GM19328 (cell line): Measurements from ENCODE around the gene ABCA8.
"Not testable (repeated sequence)": the region's sequence is repeated elsewhere in the genome, so short reads cannot be mapped to it uniquely, and the experiment has no call there.

Source experiments
- ATAC-seq: cut with Tn5 transposase; IDR thresholded peaks from one replicate; pipeline ENCODE4 v1.9.1; 2021; ENCODE audit warnings: mild to moderate bottlenecking, moderate library complexity; ENCODE audit not compliant: unreplicated experiment

The ABCA8 gene

DNA sequence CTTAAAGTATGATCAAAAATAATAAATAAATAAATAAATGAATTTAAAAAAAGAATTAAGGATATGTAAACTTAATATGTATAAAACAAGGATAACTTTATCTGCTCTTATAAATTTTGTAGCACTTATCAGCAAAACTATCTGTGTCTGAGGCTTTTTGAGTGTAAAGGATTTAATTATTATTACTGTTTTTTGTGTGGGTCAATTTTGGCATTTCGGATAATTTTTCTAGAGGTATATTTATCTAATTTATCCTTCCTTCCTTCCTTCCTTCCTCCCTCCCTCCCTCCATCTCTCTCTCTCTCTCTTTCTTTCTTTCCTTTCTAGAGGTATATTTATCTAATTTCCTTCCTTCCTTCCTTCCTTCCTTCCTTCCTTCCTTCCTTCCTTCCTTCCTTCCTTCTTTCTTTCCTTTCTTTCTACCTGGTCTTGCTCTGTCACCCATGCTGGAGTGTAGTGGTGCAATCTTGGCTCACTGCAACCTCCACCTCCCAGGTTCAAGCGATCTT is 120.8 kb downstream of the ABCA8 start:
- no peak for ATAC-seq

GRCh38 chr17:68832109-68832802 is 122.9 kb downstream of the ABCA8 start:
- ATAC-seq, result no peak

- ATAC-seq, result no peak
Observed at GRCh38 chr17:68831170-68831569, 124.0 kb downstream of the ABCA8 start.

DNA sequence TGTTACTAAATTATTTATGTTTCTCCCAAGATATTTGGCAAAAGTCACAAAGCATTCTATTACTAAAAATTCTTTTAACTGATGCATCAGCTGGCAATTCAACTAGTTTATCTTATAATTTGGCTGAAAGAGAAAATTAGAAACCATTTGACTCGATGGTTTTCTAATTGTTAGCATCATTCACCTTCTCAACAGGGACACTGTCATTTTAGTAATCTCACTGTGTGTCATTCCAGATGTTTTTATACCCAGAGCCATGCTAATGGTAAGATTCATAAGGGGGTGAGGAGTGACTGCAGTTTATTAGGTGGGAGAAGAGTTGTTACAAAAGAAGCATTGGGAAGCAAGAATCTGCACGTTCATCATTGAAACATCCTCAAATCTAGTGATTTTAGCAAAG is 124.9 kb downstream of the ABCA8 start:
- ATAC-seq, result no peak

GRCh38 chr17:68829211-68829610 is 126.0 kb downstream of the ABCA8 start:
- ATAC-seq, result no peak

DNA sequence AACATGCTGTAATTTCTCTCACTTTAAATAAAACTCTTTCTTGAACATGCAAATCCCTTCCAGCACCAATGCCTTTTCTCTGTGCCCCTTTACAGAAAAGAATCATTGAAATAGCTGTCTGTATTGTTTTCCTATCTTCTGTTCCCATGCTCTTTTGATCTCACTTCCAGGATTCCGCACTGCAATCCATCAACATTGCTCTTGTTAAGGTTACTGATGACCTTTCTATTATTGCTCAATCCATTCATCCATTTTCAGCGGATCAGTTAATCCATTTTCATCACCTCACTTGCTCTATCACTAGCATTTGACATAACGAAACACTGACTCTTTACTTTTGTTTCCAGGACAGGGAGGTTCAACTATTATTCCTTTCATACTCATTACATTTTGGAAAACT is 130.5 kb downstream of the ABCA8 start:
- no peak for ATAC-seq

DNA sequence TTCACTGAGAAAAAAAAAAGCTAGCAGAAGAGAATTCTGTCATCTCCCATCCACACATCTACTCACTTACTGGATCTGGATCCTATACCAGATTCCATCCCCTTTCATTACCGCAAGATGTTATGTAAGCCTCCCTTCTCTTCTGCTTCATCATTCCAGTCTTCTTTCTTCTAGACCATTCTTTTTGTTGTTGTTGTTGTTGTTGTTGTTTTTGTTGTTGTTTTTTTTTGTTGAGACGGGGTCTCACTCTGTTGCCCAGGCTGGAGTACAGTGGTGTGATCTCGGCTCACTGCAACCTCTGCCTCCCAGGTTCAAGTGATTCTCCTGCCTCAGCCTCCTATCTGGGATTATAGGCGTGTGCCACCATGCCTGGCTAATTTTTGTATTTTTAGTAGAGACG is 131.0 kb downstream of the ABCA8 start:
- ATAC-seq, result not testable (repeated sequence)

DNA sequence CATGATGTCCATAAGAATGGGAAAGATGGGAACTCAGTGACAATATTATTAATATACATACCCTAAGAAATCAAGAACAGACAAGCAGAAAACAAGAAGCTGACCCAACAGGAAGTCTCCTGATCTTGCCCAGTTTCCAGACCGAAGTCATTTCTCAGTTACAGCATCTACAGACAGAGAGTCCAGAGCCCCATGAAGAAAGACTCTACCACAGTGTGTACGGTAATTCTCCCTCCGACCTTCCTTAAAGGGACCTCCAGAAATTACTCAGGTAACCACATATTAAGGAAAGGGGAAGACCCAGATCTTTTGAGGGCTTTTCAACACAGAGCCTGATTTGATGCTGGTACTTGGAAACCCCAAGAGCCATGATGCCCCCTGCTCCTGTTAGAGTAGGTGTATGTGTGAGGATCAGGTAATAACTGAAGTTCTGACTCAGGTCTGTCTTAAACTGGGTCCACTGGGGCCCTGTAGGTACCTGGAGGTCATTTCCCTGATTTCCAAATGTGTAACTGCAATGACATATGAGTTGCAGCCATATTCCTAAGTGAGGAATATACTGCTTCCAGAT is 132.4 kb downstream of the ABCA8 start:
- no peak for ATAC-seq

- no peak for ATAC-seq
Observed at GRCh38 chr17:68821860-68822696, 133.1 kb downstream of the ABCA8 start.

DNA sequence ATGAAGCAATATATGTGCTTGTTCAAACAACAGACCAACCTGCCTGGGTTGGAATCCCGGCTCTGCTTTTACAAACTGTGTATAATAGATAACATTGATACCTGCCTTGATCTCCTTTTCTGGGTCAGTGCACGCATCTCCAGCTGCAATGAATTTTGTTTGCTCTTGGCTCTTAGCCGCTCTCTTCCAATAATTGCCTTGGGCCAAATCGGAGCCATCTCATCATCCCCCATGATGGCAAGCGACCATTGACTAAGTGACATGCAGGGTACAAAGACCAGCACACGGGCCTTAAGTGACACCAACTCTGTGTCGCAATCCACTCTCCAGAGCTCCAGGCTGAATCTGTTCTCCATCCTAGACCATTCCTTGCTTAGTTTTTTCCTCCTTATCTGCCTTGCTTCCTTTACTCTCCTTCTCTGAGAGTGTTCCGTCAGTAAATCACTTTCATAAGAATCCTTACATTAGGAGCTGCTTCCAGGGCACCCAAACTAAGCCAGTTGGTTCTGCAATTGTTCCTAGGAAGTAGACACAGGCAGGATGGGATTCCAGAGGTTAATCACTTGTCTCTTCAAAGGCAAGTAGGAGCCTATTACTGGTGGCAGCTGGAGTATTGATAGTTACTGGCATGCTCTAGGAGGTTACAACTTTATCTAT is 134.2 kb downstream of the ABCA8 start:
- no peak for ATAC-seq

GRCh38 chr17:68820476-68820824 is 134.7 kb downstream of the ABCA8 start:
- no peak for ATAC-seq

GRCh38 chr17:68819465-68819864 is 135.7 kb downstream of the ABCA8 start:
- no peak for ATAC-seq
